Neural crest cell (in vitro differentiated cells): ENCODE measurements around the gene DOHH. TPM values are rescaled to one million over a fixed set of nuclear protein-coding genes. Genes with fewer than 3 reads are reported as not detected.
"Not testable (repeated sequence)": the region's sequence is repeated elsewhere in the genome, so short reads cannot be mapped to it uniquely, and the experiment has no call there.

Experiments
- DNase-seq: peaks from one replicate; pipeline ENCODE4 v3.0.0; 2021; ENCODE audit warnings: low read depth, mixed read lengths, low spot score
- H3K27ac Mint-ChIP-seq: one replicate; pipeline ENCODE4 v1.8.0; 2021; ENCODE audit warnings: mild to moderate bottlenecking, mixed read lengths; ENCODE audit not compliant: unreplicated experiment
- H3K27me3 Mint-ChIP-seq: 2 replicates; pipeline ENCODE4 v1.8.0; 2021; ENCODE audit warnings: low read depth, mild to moderate bottlenecking, mixed read lengths
- H3K36me3 Mint-ChIP-seq: 2 replicates; pipeline ENCODE4 v1.8.0; 2021; ENCODE audit warnings: low read depth, mild to moderate bottlenecking, mixed read lengths
- H3K4me1 Mint-ChIP-seq: 2 replicates; pipeline ENCODE4 v1.8.0; 2021; ENCODE audit warnings: mixed read lengths
- H3K4me3 Mint-ChIP-seq: one replicate; pipeline ENCODE4 v1.8.0; 2021; ENCODE audit warnings: mild to moderate bottlenecking, mixed read lengths
- H3K9me3 Mint-ChIP-seq: 2 replicates; pipeline ENCODE4 v1.8.0; 2021; ENCODE audit warnings: mixed read lengths
- CTCF ChIP-seq: fragments of 200-600 bp; sonication (generic); conservative IDR thresholded peaks from 2 replicates; pipeline ENCODE4 v1.5.0; 2021; ENCODE audit warnings: antibody characterized with exemption, mild to moderate bottlenecking
- total RNA-seq: library from RNA; stranded (reverse); gene quantifications from 2 replicates; pipeline ENCODE4 v1.2.1, GENCODE V29; 2021

Gene DOHH
- total RNA-seq, 1 donor from 2014 or later = 12.8 TPM

- DNase-seq = no peak
- no peak overlapping the region for H3K27ac Mint-ChIP-seq
- peaks cover 8% of the 10 kb centered on the region for H3K4me1 Mint-ChIP-seq
- H3K27me3 Mint-ChIP-seq = peaks cover 42% of the 10 kb centered on the region
- peaks cover 2% of the 10 kb centered on the region for H3K36me3 Mint-ChIP-seq
- no peaks in the 10 kb centered on the region for H3K9me3 Mint-ChIP-seq
- H3K4me3 Mint-ChIP-seq = no peak overlapping the region
- TF ChIP-seq CTCF = no peak
Observed at GRCh38 chr19:3452171-3452941, 48.1 kb downstream of the DOHH start.

GRCh38 chr19:3451451-3451866 is 49.0 kb downstream of the DOHH start:
- Mint-ChIP-seq H3K27ac (no peak overlapping the region), H3K4me3 (no peak overlapping the region), H3K36me3 (peaks cover 2% of the 10 kb centered on the region), H3K9me3 (no peaks in the 10 kb centered on the region), H3K4me1 (peaks cover 4% of the 10 kb centered on the region), H3K27me3 (peaks cover 46% of the 10 kb centered on the region)
- no peak for DNase-seq
- no peak for TF ChIP-seq CTCF

GRCh38 chr19:3450796-3451411 is 49.6 kb downstream of the DOHH start:
- Mint-ChIP-seq H3K4me1 (peaks cover 4% of the 10 kb centered on the region), H3K4me3 (no peak overlapping the region), H3K27ac (no peak overlapping the region), H3K27me3 (peaks cover 50% of the 10 kb centered on the region), H3K9me3 (no peaks in the 10 kb centered on the region), H3K36me3 (peaks cover 2% of the 10 kb centered on the region)
- TF ChIP-seq CTCF = no peak
- no peak for DNase-seq

DNA sequence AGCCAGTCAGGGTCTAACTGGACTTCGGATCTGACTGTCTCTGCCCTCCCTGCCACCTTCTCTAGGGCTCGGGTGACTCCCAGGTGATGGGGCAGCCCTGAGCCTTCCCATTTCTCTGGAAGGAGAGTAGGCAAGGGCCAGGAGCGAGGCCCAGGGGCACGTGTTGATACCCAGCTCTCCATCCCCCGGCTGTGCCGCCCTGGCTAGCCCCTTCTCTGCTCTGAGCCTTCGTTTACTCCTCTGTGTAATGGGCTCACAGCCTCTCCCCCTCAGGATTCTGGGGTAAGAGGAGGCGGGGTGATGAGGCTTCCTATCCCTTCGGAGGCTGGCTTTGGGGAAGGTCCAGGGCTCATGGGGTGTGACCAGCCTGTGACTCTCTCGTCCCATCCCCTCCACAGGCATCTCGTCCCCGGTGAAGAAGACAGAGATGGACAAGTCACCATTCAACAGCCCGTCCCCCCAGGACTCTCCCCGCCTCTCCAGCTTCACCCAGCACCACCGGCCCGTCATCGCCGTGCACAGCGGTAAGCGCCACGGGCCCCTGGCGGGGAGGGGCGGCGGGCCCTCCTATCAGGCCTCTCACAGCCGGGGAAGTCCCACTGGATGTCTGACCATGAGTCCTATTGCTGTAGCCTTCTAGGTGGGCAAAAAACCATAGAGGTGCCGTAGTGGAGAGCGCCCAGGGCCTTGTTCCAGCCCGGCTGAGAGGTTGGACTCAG is 51.7 kb downstream of the DOHH start:
- TF ChIP-seq CTCF = no peak
- Mint-ChIP-seq H3K27me3 (peaks cover 56% of the 10 kb centered on the region), H3K4me1 (peaks cover 16% of the 10 kb centered on the region), H3K27ac (no peak overlapping the region), H3K36me3 (peaks cover 2% of the 10 kb centered on the region), H3K4me3 (no peak overlapping the region), H3K9me3 (no peaks in the 10 kb centered on the region)
- DNase-seq = no peak

DNA sequence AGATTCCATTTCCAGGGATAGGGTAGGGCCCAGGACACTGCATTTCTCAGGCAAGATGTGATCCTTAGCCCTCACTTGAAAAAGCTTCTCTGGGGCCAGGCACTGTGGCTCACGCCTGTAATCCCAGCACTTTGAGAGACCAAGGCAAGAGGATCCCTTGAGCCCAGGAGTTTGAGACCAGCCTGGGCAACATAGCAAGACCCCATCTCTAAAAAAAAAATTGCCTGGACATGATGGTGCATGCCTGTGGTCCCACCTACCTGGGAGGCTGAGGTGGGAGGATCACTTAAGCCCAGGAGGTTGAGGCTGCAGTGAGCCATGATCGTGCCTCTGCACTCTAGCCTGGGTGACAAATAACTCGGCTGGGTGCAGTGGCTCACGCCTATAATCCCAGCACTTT is 53.8 kb downstream of the DOHH start:
- not testable (repeated sequence) for H3K9me3 Mint-ChIP-seq, H3K27ac Mint-ChIP-seq, H3K36me3 Mint-ChIP-seq, DNase-seq, H3K4me3 Mint-ChIP-seq
- peaks cover 65% of the 10 kb centered on the region for H3K27me3 Mint-ChIP-seq
- H3K4me1 Mint-ChIP-seq = peaks cover 22% of the 10 kb centered on the region
